GM12873 (cell line): Measurements from ENCODE around the gene ACAP1.

Source experiments
- TF ChIP-seq, protein P1 (sequence below): IDR thresholded peaks from 2 replicates; pipeline ENCODE4 v1.5.1; 2012; ENCODE audit warnings: low read depth, mild to moderate bottlenecking, moderate library complexity, low read length, control low read depth; ENCODE audit not compliant: insufficient read depth; ENCODE audit errors: missing control alignments

Gene ACAP1

GRCh38 chr17:7306911-7307685 is 29.2 kb upstream of the ACAP1 start, which contains the start of gene EIF5A:
Gene EIF5A, plus strand, starts transcription at chr17:7307628. Its CDS starts 2,008 bp downstream, at chr17:7309636.
- TF ChIP-seq, protein P1, sequence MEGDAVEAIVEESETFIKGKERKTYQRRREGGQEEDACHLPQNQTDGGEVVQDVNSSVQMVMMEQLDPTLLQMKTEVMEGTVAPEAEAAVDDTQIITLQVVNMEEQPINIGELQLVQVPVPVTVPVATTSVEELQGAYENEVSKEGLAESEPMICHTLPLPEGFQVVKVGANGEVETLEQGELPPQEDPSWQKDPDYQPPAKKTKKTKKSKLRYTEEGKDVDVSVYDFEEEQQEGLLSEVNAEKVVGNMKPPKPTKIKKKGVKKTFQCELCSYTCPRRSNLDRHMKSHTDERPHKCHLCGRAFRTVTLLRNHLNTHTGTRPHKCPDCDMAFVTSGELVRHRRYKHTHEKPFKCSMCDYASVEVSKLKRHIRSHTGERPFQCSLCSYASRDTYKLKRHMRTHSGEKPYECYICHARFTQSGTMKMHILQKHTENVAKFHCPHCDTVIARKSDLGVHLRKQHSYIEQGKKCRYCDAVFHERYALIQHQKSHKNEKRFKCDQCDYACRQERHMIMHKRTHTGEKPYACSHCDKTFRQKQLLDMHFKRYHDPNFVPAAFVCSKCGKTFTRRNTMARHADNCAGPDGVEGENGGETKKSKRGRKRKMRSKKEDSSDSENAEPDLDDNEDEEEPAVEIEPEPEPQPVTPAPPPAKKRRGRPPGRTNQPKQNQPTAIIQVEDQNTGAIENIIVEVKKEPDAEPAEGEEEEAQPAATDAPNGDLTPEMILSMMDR = no peak

GRCh38 chr17:7307686-7308624 is 28.4 kb upstream of the ACAP1 start:
- TF ChIP-seq, protein P1 = peak; percentile 13

- TF ChIP-seq, protein P1 = no peak
Measured at GRCh38 chr17:7308625-7309433, 27.5 kb upstream of the ACAP1 start.

- TF ChIP-seq, protein P1 = no peak
Measured at GRCh38 chr17:7309628-7310027, 26.7 kb upstream of the ACAP1 start.

- TF ChIP-seq, protein P1 = no peak
Measured at GRCh38 chr17:7311110-7311705, 25.1 kb upstream of the ACAP1 start.

- TF ChIP-seq, protein P1 = no peak
Measured at GRCh38 chr17:7312432-7313087, 23.8 kb upstream of the ACAP1 start.
